ENCODE data around the gene CRELD2.
A peak's percentile ranks its signal among the peaks of the same experiment; 100 is the strongest.

The CRELD2 gene

GRCh38 chr22:49958366-49958921 is 40.0 kb downstream of the CRELD2 start:
- no peak for DNase-seq (ENCODE audit: low spot score)

GRCh38 chr22:49958931-49959781 is 40.7 kb downstream of the CRELD2 start:
- no peak for DNase-seq (ENCODE audit: low spot score)

- no peak for DNase-seq (ENCODE audit: low spot score)
Measured at GRCh38 chr22:49959782-49960158, 41.3 kb downstream of the CRELD2 start.

GRCh38 chr22:49960159-49961004 is 41.9 kb downstream of the CRELD2 start, which contains the start of gene PIM3:
Gene PIM3, plus strand, starts transcription at chr22:49960772. Its CDS starts 176 bp downstream, at chr22:49960948.
- DNase-seq (ENCODE audit: low spot score): peak; percentile 97

- DNase-seq (ENCODE audit: low spot score): no peak
Measured at GRCh38 chr22:49961005-49961600, 42.7 kb downstream of the CRELD2 start.

- DNase-seq (ENCODE audit: low spot score): no peak
Measured at GRCh38 chr22:49961601-49962011, 43.2 kb downstream of the CRELD2 start.

- DNase-seq (ENCODE audit: low spot score): peak; percentile 71
Measured at GRCh38 chr22:49962012-49962750, 43.7 kb downstream of the CRELD2 start.

GRCh38 chr22:49962751-49963646 is 44.6 kb downstream of the CRELD2 start:
- no peak for DNase-seq (ENCODE audit: low spot score)

- no peak for DNase-seq (ENCODE audit: low spot score)
Measured at GRCh38 chr22:49963647-49964026, 45.2 kb downstream of the CRELD2 start.

- no peak for DNase-seq (ENCODE audit: low spot score)
Measured at GRCh38 chr22:49964136-49965090, 46.0 kb downstream of the CRELD2 start.

GRCh38 chr22:49965091-49966040 is 46.9 kb downstream of the CRELD2 start:
- no peak for DNase-seq (ENCODE audit: low spot score)

GRCh38 chr22:49966041-49966773 is 47.8 kb downstream of the CRELD2 start:
- no peak for DNase-seq (ENCODE audit: low spot score)

GRCh38 chr22:49966774-49967705 is 48.6 kb downstream of the CRELD2 start:
- DNase-seq (ENCODE audit: low spot score): no peak

- no peak for DNase-seq (ENCODE audit: low spot score)
Measured at GRCh38 chr22:49967706-49968208, 49.3 kb downstream of the CRELD2 start.

- no peak for DNase-seq (ENCODE audit: low spot score)
Measured at GRCh38 chr22:49968313-49968830, 49.9 kb downstream of the CRELD2 start.

All from putamen (tissue), 1 donor.